Mesenchymal stem cell (in vitro differentiated cells and primary cell): ENCODE data around the gene TMEM114.
"Not testable (repeated sequence)": the region's sequence is repeated elsewhere in the genome, so short reads cannot be mapped to it uniquely, and the experiment has no call there.

Experiments used
- DNase-seq: peaks from one replicate; pipeline ENCODE4 v3.0.0-alpha.2; 2013
- H2AFZ ChIP-seq: one replicate; pipeline ENCODE4 v1.6.1; 2013; ENCODE audit warnings: low read depth, mild to moderate bottlenecking, control low read depth, inconsistent platforms, low read length, moderate library complexity
- H2AK5ac ChIP-seq: 2 replicates; pipeline ENCODE4 v1.6.1; 2013; ENCODE audit warnings: low read length, moderate library complexity, mild to moderate bottlenecking, inconsistent platforms; ENCODE audit not compliant: severe bottlenecking
- H2BK120ac ChIP-seq: one replicate; pipeline ENCODE4 v1.6.1; 2013; ENCODE audit warnings: low read depth, mild to moderate bottlenecking, inconsistent platforms, low read length, moderate library complexity
- H2BK12ac ChIP-seq, 2 experiments: one replicate each; pipeline ENCODE4 v1.6.1; 2013; ENCODE audit warnings: inconsistent platforms in 2 of 2, low read length in 2 of 2, mild to moderate bottlenecking in 2 of 2, moderate library complexity in 2 of 2, control low read depth in 1 of 2
- H2BK15ac ChIP-seq: one replicate; pipeline ENCODE4 v1.6.1; 2013; ENCODE audit warnings: mild to moderate bottlenecking, low read depth, inconsistent platforms; ENCODE audit not compliant: poor library complexity, severe bottlenecking
- H2BK5ac ChIP-seq: 2 replicates; pipeline ENCODE4 v1.6.1; 2013; ENCODE audit warnings: low read depth, mild to moderate bottlenecking, low read length, control low read depth, inconsistent platforms; ENCODE audit not compliant: poor library complexity, severe bottlenecking
- H3K14ac ChIP-seq, 2 experiments: one replicate each; pipeline ENCODE4 v1.6.1; 2013; ENCODE audit warnings: inconsistent platforms in 2 of 2, low read length in 2 of 2, control low read depth in 1 of 2, mild to moderate bottlenecking in 1 of 2, moderate library complexity in 1 of 2
- H3K18ac ChIP-seq, 2 experiments: one replicate each; pipeline ENCODE4 v1.6.1; 2013; ENCODE audit warnings: inconsistent platforms in 2 of 2, low read length in 2 of 2, control low read depth in 1 of 2, low read depth in 1 of 2, mild to moderate bottlenecking in 1 of 2
- H3K23ac ChIP-seq, 2 experiments: one replicate each; pipeline ENCODE4 v1.6.1; 2013; ENCODE audit warnings: inconsistent platforms in 2 of 2, low read length in 2 of 2, mild to moderate bottlenecking in 2 of 2, moderate library complexity in 2 of 2, control low read depth in 1 of 2
- H3K27ac ChIP-seq: 2 replicates; pipeline ENCODE4 v1.5.1; 2013; ENCODE audit warnings: mild to moderate bottlenecking, moderate library complexity, low read length, control low read depth, inconsistent platforms; ENCODE audit not compliant: poor library complexity, severe bottlenecking
- H3K27me3 ChIP-seq, 2 experiments: 2 replicates each; pipeline versions ENCODE4 v1.6.1 to v1.7.0; 2013; ENCODE audit warnings: low read length in 2 of 2, mild to moderate bottlenecking in 2 of 2, moderate library complexity in 2 of 2, control low read depth in 1 of 2, inconsistent platforms in 1 of 2; ENCODE audit not compliant: control insufficient read depth in 1 of 2, insufficient read depth in 1 of 2
- H3K36me3 ChIP-seq, 2 experiments: 2 replicates each; pipeline versions ENCODE4 v1.6.1 to v1.7.0; 2013; ENCODE audit warnings: low read length in 2 of 2, control low read depth in 1 of 2, inconsistent platforms in 1 of 2, low read depth in 1 of 2, mild to moderate bottlenecking in 1 of 2; ENCODE audit not compliant: insufficient read depth in 2 of 2, control insufficient read depth in 1 of 2
- H3K4ac ChIP-seq, 2 experiments: one replicate each; pipeline ENCODE4 v1.6.1; 2013; ENCODE audit warnings: inconsistent platforms in 2 of 2, low read length in 2 of 2, mild to moderate bottlenecking in 2 of 2, moderate library complexity in 2 of 2, control low read depth in 1 of 2, low read depth in 1 of 2
- H3K4me1 ChIP-seq: 2 replicates; pipeline ENCODE4 v1.6.1; 2013; ENCODE audit warnings: low read depth, low read length, control low read depth; ENCODE audit not compliant: control insufficient read depth, insufficient read depth
- H3K4me2 ChIP-seq: 2 replicates; pipeline ENCODE4 v1.6.1; 2013; ENCODE audit warnings: low read length, mild to moderate bottlenecking, inconsistent platforms; ENCODE audit not compliant: poor library complexity, severe bottlenecking
- H3K4me3 ChIP-seq, 2 experiments: 2 replicates each; pipeline versions ENCODE4 v1.5.1 to v1.7.0; 2013; ENCODE audit warnings: low read length in 2 of 2, mild to moderate bottlenecking in 2 of 2, control low read depth in 1 of 2, low read depth in 1 of 2; ENCODE audit not compliant: insufficient read depth in 1 of 2
- H3K79me1 ChIP-seq: replicated peaks from 2 replicates; pipeline ENCODE4 v1.6.1; 2013; ENCODE audit warnings: mild to moderate bottlenecking, control low read depth, low read length, inconsistent platforms; ENCODE audit not compliant: poor library complexity, severe bottlenecking
- H3K9ac ChIP-seq: 2 replicates; pipeline ENCODE4 v1.7.0; 2013; ENCODE audit warnings: mild to moderate bottlenecking, low read length, moderate library complexity
- H3K9me3 ChIP-seq: 2 replicates; pipeline ENCODE4 v1.7.0; 2013; ENCODE audit warnings: mild to moderate bottlenecking, low read length; ENCODE audit not compliant: control insufficient read depth
- H4K8ac ChIP-seq: one replicate; pipeline ENCODE4 v1.6.1; 2013; ENCODE audit warnings: inconsistent platforms, mild to moderate bottlenecking, low read length, moderate library complexity
- H4K91ac ChIP-seq: one replicate; pipeline ENCODE4 v1.6.1; 2013; ENCODE audit warnings: mild to moderate bottlenecking, low read length, inconsistent platforms
- WGBS: methylation state at CpG from one replicate; pipeline ENCODE4 v1.1.7; 2013; ENCODE audit warnings: mixed read lengths; 5-methylcytosine and 5-hydroxymethylcytosine counted together

Gene TMEM114

GRCh38 chr16:8572919-8573724 lies 17.2 kb downstream of the TMEM114 start:
- no peak overlapping the region for H4K91ac ChIP-seq
- H2AK5ac ChIP-seq = no peak overlapping the region
- H3K27me3 ChIP-seq = peaks cover 18 to 72% of the 10 kb centered on the region in 2 experiments
- no peak overlapping the region for H4K8ac ChIP-seq
- no peak overlapping the region for H3K4ac ChIP-seq
- H2BK12ac ChIP-seq = no peak overlapping the region
- no peaks in the 10 kb centered on the region for H3K9me3 ChIP-seq
- DNase-seq = peak; percentile 27
- no peak overlapping the region for H2BK120ac ChIP-seq
- 39% methylated on average over 7 of the region's 7 CpGs for WGBS
- H3K79me1 ChIP-seq = no peaks in the 10 kb centered on the region
- no peak overlapping the region for H3K14ac ChIP-seq
- no peak overlapping the region for H3K4me2 ChIP-seq
- no peak overlapping the region for H3K18ac ChIP-seq
- H3K9ac ChIP-seq = peak overlapping the region; percentile 56
- H3K27ac ChIP-seq = no peak overlapping the region
- H2BK5ac ChIP-seq = no peak overlapping the region
- H3K23ac ChIP-seq = no peak overlapping the region
- H2AFZ ChIP-seq = no peak overlapping the region
- no peaks in the 10 kb centered on the region for H3K36me3 ChIP-seq
- H2BK15ac ChIP-seq = no peak overlapping the region
- peaks cover 13% of the 10 kb centered on the region for H3K4me1 ChIP-seq
- no peak overlapping the region for H3K4me3 ChIP-seq

GRCh38 chr16:8572063-8572918 lies 18.0 kb downstream of the TMEM114 start:
- H2BK120ac ChIP-seq = no peak overlapping the region
- no peak overlapping the region for H2BK15ac ChIP-seq
- no peak overlapping the region for H4K8ac ChIP-seq
- H3K9me3 ChIP-seq = no peaks in the 10 kb centered on the region
- no peak overlapping the region for H3K4me3 ChIP-seq
- DNase-seq = no peak
- H3K18ac ChIP-seq = no peak overlapping the region
- peak overlapping the region; percentile 43 for H2AK5ac ChIP-seq
- 83% methylated on average over 11 of the region's 11 CpGs for WGBS
- no peak overlapping the region for H2BK12ac ChIP-seq
- H3K27ac ChIP-seq = no peak overlapping the region
- no peak overlapping the region for H3K9ac ChIP-seq
- peaks cover 18 to 71% of the 10 kb centered on the region in 2 experiments for H3K27me3 ChIP-seq
- H2AFZ ChIP-seq = no peak overlapping the region
- no peak overlapping the region for H4K91ac ChIP-seq
- no peaks in the 10 kb centered on the region for H3K36me3 ChIP-seq
- H2BK5ac ChIP-seq = no peak overlapping the region
- no peak overlapping the region for H3K4ac ChIP-seq
- H3K14ac ChIP-seq = no peak overlapping the region
- no peaks in the 10 kb centered on the region for H3K79me1 ChIP-seq
- H3K4me2 ChIP-seq = no peak overlapping the region
- peaks cover 13% of the 10 kb centered on the region for H3K4me1 ChIP-seq
- no peak overlapping the region for H3K23ac ChIP-seq

- Histone ChIP-seq H3K79me1 (no peaks in the 10 kb centered on the region), H4K8ac (no peak overlapping the region), H3K9me3 (no peaks in the 10 kb centered on the region), H3K23ac (no peak overlapping the region), H3K4me1 (peaks cover 13% of the 10 kb centered on the region), H3K4ac (no peak overlapping the region), H3K27ac (peak overlapping the region; percentile 34), H2AFZ (no peak overlapping the region), H3K14ac (no peak overlapping the region), H3K36me3 (no peaks in the 10 kb centered on the region), H2AK5ac (no peak overlapping the region), H2BK120ac (no peak overlapping the region), H3K9ac (peak overlapping the region; percentile 50), H3K4me2 (peak overlapping the region; percentile 8), H3K27me3 (peaks cover 14 to 62% of the 10 kb centered on the region in 2 experiments), H4K91ac (no peak overlapping the region), H2BK5ac (no peak overlapping the region), H3K18ac (no peak overlapping the region), H2BK12ac (no peak overlapping the region), H2BK15ac (no peak overlapping the region), H3K4me3 (no peak overlapping the region)
- 37% methylated on average over 5 of the region's 6 CpGs for WGBS
- peak; percentile 5 for DNase-seq
Measured at GRCh38 chr16:8571061-8571596, 19.2 kb downstream of the TMEM114 start.

GRCh38 chr16:8570393-8570792 lies 19.9 kb downstream of the TMEM114 start:
- H3K27ac ChIP-seq = peak overlapping the region; percentile 63
- H3K27me3 ChIP-seq = peaks cover 9 to 59% of the 10 kb centered on the region in 2 experiments
- H2BK15ac ChIP-seq, H3K23ac ChIP-seq, DNase-seq, H4K91ac ChIP-seq, H2BK5ac ChIP-seq, H3K18ac ChIP-seq, H2BK120ac ChIP-seq, H3K4ac ChIP-seq, H4K8ac ChIP-seq, H3K36me3 ChIP-seq, H3K9me3 ChIP-seq, H2AK5ac ChIP-seq, H3K14ac ChIP-seq, H3K4me2 ChIP-seq, H3K79me1 ChIP-seq, H3K4me3 ChIP-seq, H2BK12ac ChIP-seq, H2AFZ ChIP-seq: not testable (repeated sequence)
- peaks cover 13% of the 10 kb centered on the region for H3K4me1 ChIP-seq
- H3K9ac ChIP-seq = peak overlapping the region; percentile 50
- WGBS = 76% methylated on average over 12 of the region's 12 CpGs
